ENCODE data around the gene EIF1AD.
"Not testable (repeated sequence)": the region's sequence is repeated elsewhere in the genome, so short reads cannot be mapped to it uniquely, and the experiment has no call there.

The EIF1AD gene

GRCh38 chr11:65965986-65966762 is 35.8 kb downstream of the EIF1AD start:
- DNase-seq: no peak

GRCh38 chr11:65964906-65965305 is 37.1 kb downstream of the EIF1AD start:
- DNase-seq: no peak

GRCh38 chr11:65962141-65962564 is 39.8 kb downstream of the EIF1AD start:
- DNase-seq: no peak

- DNase-seq: peak; percentile 99
These were observed 40.5 kb downstream of the EIF1AD start, which contains the start of gene SART1 for GRCh38 chr11:65961267-65962140. Gene SART1 (plus strand): TSS chr11:65961734. CDS start chr11:65961781, 47 bp downstream.

GRCh38 chr11:65960824-65961266 is 41.1 kb downstream of the EIF1AD start:
- no peak for DNase-seq

- no peak for DNase-seq
These were observed 43.1 kb downstream of the EIF1AD start for GRCh38 chr11:65958774-65959420.

GRCh38 chr11:65958291-65958690 is 43.7 kb downstream of the EIF1AD start:
- no peak for DNase-seq

GRCh38 chr11:65954771-65955170 is 47.2 kb downstream of the EIF1AD start:
- no peak for DNase-seq

- no peak for DNase-seq
These were observed 48.5 kb downstream of the EIF1AD start for GRCh38 chr11:65953471-65953870.

GRCh38 chr11:65952052-65952521 is 49.9 kb downstream of the EIF1AD start:
- DNase-seq: no peak

GRCh38 chr11:65951641-65952040 is 50.3 kb downstream of the EIF1AD start:
- DNase-seq: not testable (repeated sequence)

- DNase-seq: not testable (repeated sequence)
These were observed 51.2 kb downstream of the EIF1AD start for GRCh38 chr11:65950711-65951110.

- DNase-seq: no peak
These were observed 54.3 kb downstream of the EIF1AD start for GRCh38 chr11:65947603-65948125.

GRCh38 chr11:65947133-65947532 is 54.8 kb downstream of the EIF1AD start:
- no peak for DNase-seq

- no peak for DNase-seq
These were observed 55.3 kb downstream of the EIF1AD start for GRCh38 chr11:65946655-65947054.

Measured in NCI-H1092 treated with DMSO at 0.1 percent for 48 hours (cell line).